ENCODE results near the gene UGT2A2. TPM values are rescaled to one million over a fixed set of nuclear protein-coding genes. Genes with fewer than 3 reads are reported as not detected.

UGT2A2 gene
- total and polyA plus RNA-seq, 8 donors: not detected

GRCh38 chr4:69594382-69594781 lies 45.1 kb downstream of the UGT2A2 start:
- no peaks in the 10 kb centered on the region for H3K27me3 ChIP-seq
- 37 to 50% (median 41%) methylated on average over 4 of the region's 4 CpGs for WGBS, 5 donors
- TF ChIP-seq CTCF (IDR thresholded peaks at IDR 0.05): no peak
- no peak for TF ChIP-seq EP300 (IDR thresholded peaks at IDR 0.05)
- TF ChIP-seq POLR2A (IDR thresholded peaks at IDR 0.05): no peak
- TF ChIP-seq POLR2AphosphoS5 (IDR thresholded peaks at IDR 0.05): no peak

GRCh38 chr4:69591364-69591763 lies 48.1 kb downstream of the UGT2A2 start:
- WGBS, 5 donors: 11 to 30% (median 18%) methylated on average over 1 of the region's 1 CpG
- no peaks in the 10 kb centered on the region for H3K9me3 ChIP-seq

More at GRCh38 chr4:69594382-69594781, 45.1 kb downstream of the UGT2A2 start:
- Histone ChIP-seq H3K4me3 (no peak overlapping the region), H3K36me3 (no peaks in the 10 kb centered on the region), H3K4me1 (no peaks in the 10 kb centered on the region), H3K9me3 (no peaks in the 10 kb centered on the region), H3K27ac (no peak overlapping the region)
- no peak for DNase-seq
- intact Hi-C loops (cut with DNase I; ENCODE audit: low total_unique reads): no loop called here

GRCh38 chr4:69589884-69590283 lies 49.6 kb downstream of the UGT2A2 start:
- Histone ChIP-seq H3K4me3 (no peak overlapping the region), H3K4me1 (no peaks in the 10 kb centered on the region), H3K36me3 (no peaks in the 10 kb centered on the region), H3K27ac (no peak overlapping the region), H3K9me3 (no peaks in the 10 kb centered on the region), H3K27me3 (no peaks in the 10 kb centered on the region)
- DNase-seq: no peak
- 31 to 88% (median 80%) methylated on average over 1 of the region's 1 CpG for WGBS, 5 donors
- intact Hi-C loops (cut with DNase I; ENCODE audit: low total_unique reads): no loop called here
- TF ChIP-seq CTCF (IDR thresholded peaks at IDR 0.05): no peak
- TF ChIP-seq EP300 (IDR thresholded peaks at IDR 0.05): no peak
- no peak for TF ChIP-seq POLR2AphosphoS5 (IDR thresholded peaks at IDR 0.05)

More at GRCh38 chr4:69591364-69591763, 48.1 kb downstream of the UGT2A2 start:
- Histone ChIP-seq H3K27ac (no peak overlapping the region), H3K4me3 (no peak overlapping the region), H3K36me3 (no peaks in the 10 kb centered on the region), H3K27me3 (no peaks in the 10 kb centered on the region), H3K4me1 (no peaks in the 10 kb centered on the region)
- intact Hi-C loops (cut with DNase I; ENCODE audit: low total_unique reads): no loop called here
- DNase-seq: no peak
- TF ChIP-seq CTCF (IDR thresholded peaks at IDR 0.05) (no peak), POLR2A (IDR thresholded peaks at IDR 0.05) (no peak), POLR2AphosphoS5 (IDR thresholded peaks at IDR 0.05) (no peak), EP300 (IDR thresholded peaks at IDR 0.05) (no peak)

- no peaks in the 10 kb centered on the region for H3K36me3 ChIP-seq
- H3K27me3 ChIP-seq: no peaks in the 10 kb centered on the region
- no peak overlapping the region for H3K27ac ChIP-seq
- intact Hi-C loops (cut with DNase I; ENCODE audit: low total_unique reads): no loop called here
- H3K9me3 ChIP-seq: no peaks in the 10 kb centered on the region
- DNase-seq: no peak
- H3K4me1 ChIP-seq: no peaks in the 10 kb centered on the region
- 69 to 85% (median 83%) methylated on average over 5 of the region's 5 CpGs for WGBS, 5 donors
- H3K4me3 ChIP-seq: no peak overlapping the region
- no peak for TF ChIP-seq CTCF (IDR thresholded peaks at IDR 0.05)
- no peak for TF ChIP-seq POLR2AphosphoS5 (IDR thresholded peaks at IDR 0.05)
- TF ChIP-seq EP300 (IDR thresholded peaks at IDR 0.05): no peak
- TF ChIP-seq POLR2A (IDR thresholded peaks at IDR 0.05): no peak
Measured at GRCh38 chr4:69584135-69584534, 55.3 kb downstream of the UGT2A2 start.

Data from stomach (tissue), 9 donors.